K562 (cell line): ENCODE measurements around the gene SPATA45. TPM values are rescaled to one million over a fixed set of nuclear protein-coding genes. Genes with fewer than 3 reads are reported as not detected.

Source experiments
- ATAC-seq: fragments of 200-7000 bp; cut with Tn5 transposase; 3 replicates; pipeline ENCODE4 v1.9.1; 2020; ENCODE audit warnings: moderate library complexity
- BruUV-seq: library from RNA; stranded (reverse); fragments of 400-500 nt; replicated peaks from 2 replicates; lab custom pipeline; 2021; lab: Mats Ljungman, UMichigan
- CTCF ChIA-PET: fragments of 300-600 bp; formaldehyde crosslinking; extraction: SDS; loops from one replicate; lab custom pipeline; 2021; ENCODE audit warnings: low intra/inter-chr PET ratio; lab: Yijun Ruan, JAX
- POLR2A ChIA-PET: fragments of 300-600, 350-650 bp; sonication (Branson Sonifier 250); formaldehyde crosslinking; extraction: SDS; loops from one replicate; lab custom pipeline; 2021; ENCODE audit warnings: antibody characterized with exemption, inconsistent platforms; lab: Yijun Ruan, JAX
- DNase-seq, 4 experiments: peaks; one replicate each; pipeline versions ENCODE4 v3.0.0 to v3.0.0-alpha.2; 2011 to 2018; ENCODE audit warnings: low spot score in 3 of 4, mixed read lengths in 3 of 4; ENCODE audit errors: extremely low read depth in 1 of 4
- FAIRE-seq: peaks from 2 replicates; lab custom pipeline; 2011; peaks lifted over from hg19 to GRCh38; lab: Jason Lieb, UNC
- H2AFZ ChIP-seq: 2 replicates; pipeline ENCODE4 v1.6.0; 2011; ENCODE audit warnings: low read depth, low read length, control low read depth, inconsistent platforms
- H3K27ac ChIP-seq: fragments of 200-600 bp; 3 replicates; pipeline ENCODE4 v1.8.0; 2011; ENCODE audit warnings: low read depth, mild to moderate bottlenecking, control low read depth, inconsistent platforms, low read length, moderate library complexity, mixed read lengths; ENCODE audit errors: extremely low read depth
- H3K27me3 ChIP-seq, 2 experiments: fragments of 300-600 bp in 1 of 2; 2 replicates in 1 of 2; 3 replicates in 1 of 2; pipeline versions ENCODE4 v1.6.0 to v1.8.0; 2011; ENCODE audit warnings: inconsistent platforms in 2 of 2, low read length in 2 of 2, mild to moderate bottlenecking in 1 of 2, mixed read lengths in 1 of 2, moderate library complexity in 1 of 2; ENCODE audit not compliant: control insufficient read depth in 2 of 2, insufficient read depth in 2 of 2
- H3K36me3 ChIP-seq: fragments of 300-600 bp; 3 replicates; pipeline ENCODE4 v1.8.0; 2011; ENCODE audit warnings: mild to moderate bottlenecking, low read length, inconsistent platforms; ENCODE audit not compliant: control insufficient read depth, insufficient read depth
- H3K4me1 ChIP-seq, 2 experiments: fragments of 200-600 bp in 1 of 2; replicated peaks in 1 of 2; 2 replicates in 1 of 2; 3 replicates in 1 of 2; pipeline versions ENCODE4 v1.5.1 to v1.8.0; 2011; ENCODE audit warnings: inconsistent platforms in 2 of 2, low read length in 2 of 2, mild to moderate bottlenecking in 1 of 2, mixed read lengths in 1 of 2, moderate library complexity in 1 of 2; ENCODE audit not compliant: control insufficient read depth in 2 of 2, insufficient read depth in 2 of 2
- H3K4me2 ChIP-seq: 2 replicates; pipeline ENCODE4 v1.6.1; 2011; ENCODE audit warnings: low read length, control low read depth, inconsistent platforms, mixed read lengths; ENCODE audit not compliant: insufficient read depth
- H3K4me3 ChIP-seq: fragments of 200-600 bp; sonication (generic), shearing (Covaris generic); 2 replicates; pipeline ENCODE4 v1.5.1; 2016; ENCODE audit warnings: control low read depth, inconsistent platforms
- H3K79me2 ChIP-seq: fragments of 200-600 bp; 3 replicates; pipeline ENCODE4 v1.8.0; 2011; ENCODE audit warnings: low read length, inconsistent platforms; ENCODE audit not compliant: control insufficient read depth, insufficient read depth
- H3K9ac ChIP-seq, 2 experiments: 2 replicates each; pipeline versions ENCODE4 v1.6.0 to v1.6.1; 2011; ENCODE audit warnings: low read depth in 2 of 2, low read length in 2 of 2, control low read depth in 1 of 2, inconsistent platforms in 1 of 2, mild to moderate bottlenecking in 1 of 2, mixed read lengths in 1 of 2; ENCODE audit not compliant: insufficient read depth in 1 of 2
- H3K9me1 ChIP-seq: one replicate; pipeline ENCODE4 v1.6.0; 2011; ENCODE audit warnings: inconsistent platforms, mild to moderate bottlenecking, low read length, moderate library complexity; ENCODE audit not compliant: control insufficient read depth, insufficient read depth
- H3K9me3 ChIP-seq: replicated peaks from 2 replicates; pipeline ENCODE4 v1.5.1; 2011; ENCODE audit warnings: low read depth, low read length, inconsistent platforms; ENCODE audit not compliant: control insufficient read depth, insufficient read depth
- H4K20me1 ChIP-seq: replicated peaks from 2 replicates; pipeline ENCODE4 v1.6.1; 2011; ENCODE audit warnings: low read length, inconsistent platforms, mixed read lengths; ENCODE audit not compliant: control insufficient read depth, insufficient read depth
- ILK ChIP-seq: fragments of 450-650 bp; IDR thresholded peaks from 2 replicates; pipeline ENCODE4 v1.6.1; 2016; ENCODE audit warnings: missing genetic modification characterization, low read depth, mild to moderate bottlenecking, missing compliant biosample characterization, moderate library complexity, borderline replicate concordance
- MXD1 ChIP-seq: fragments of 250-450 bp; sonication (Bioruptor Pico); IDR thresholded peaks from 2 replicates; pipeline ENCODE4 v1.8.0; 2021; ENCODE audit warnings: borderline replicate concordance, mild to moderate bottlenecking, moderate library complexity; ENCODE audit not compliant: poor library complexity, severe bottlenecking
- MYBL2 ChIP-seq, 2 experiments: fragments of 450-650 bp in 1 of 2; sonication (generic) in 1 of 2; formaldehyde crosslinking in 1 of 2; IDR thresholded peaks; 2 replicates each; pipeline versions ENCODE4 v1.6.1 to v1.8.1; 2017 to 2022; ENCODE audit warnings: borderline replicate concordance in 1 of 2, inconsistent platforms in 1 of 2, low read depth in 1 of 2, mild to moderate bottlenecking in 1 of 2, missing genetic modification reagents in 1 of 2, moderate library complexity in 1 of 2
- NBN ChIP-seq: fragments of 450-650 bp; IDR thresholded peaks from 2 replicates; pipeline ENCODE4 v1.6.1; 2016; ENCODE audit warnings: low read depth, mild to moderate bottlenecking
- NCOA6 ChIP-seq: fragments of 450-650 bp; IDR thresholded peaks from 2 replicates; pipeline ENCODE4 v1.6.1; 2017; ENCODE audit warnings: mild to moderate bottlenecking
- PPARD ChIP-seq: fragments of 250-450 bp; sonication (Bioruptor Pico); IDR thresholded peaks from 2 replicates; pipeline ENCODE4 v1.8.0; 2022; ENCODE audit warnings: inconsistent platforms, mild to moderate bottlenecking, moderate library complexity
- SREBF2 ChIP-seq: sonication (generic); formaldehyde crosslinking; IDR thresholded peaks from 2 replicates; pipeline ENCODE4 v1.4.0; 2020; ENCODE audit warnings: mild to moderate bottlenecking, missing genetic modification reagents
- ZNF12 ChIP-seq: sonication (generic); formaldehyde crosslinking; IDR thresholded peaks from 2 replicates; pipeline ENCODE4 v1.4.0; 2020; ENCODE audit warnings: mild to moderate bottlenecking, missing genetic modification reagents
- ZNF780A ChIP-seq: fragments of 250-450 bp; sonication (Bioruptor Pico); IDR thresholded peaks from 2 replicates; pipeline ENCODE4 v1.5.0; 2021; ENCODE audit warnings: mild to moderate bottlenecking
- WGBS: fragments of 100-300 bp; shearing (Covaris generic); methylation state at CpG from one replicate; pipeline ENCODE4 v1.1.6; 2016; ENCODE audit warnings: low coverage, mixed read lengths; ENCODE audit not compliant: insufficient coverage; ENCODE audit errors: missing lambda C conversion rate; 5-methylcytosine and 5-hydroxymethylcytosine counted together
- in situ Hi-C: fragments of 300-500 bp; cut with MboI; formaldehyde crosslinking; loops from 4 replicates; pipeline ENCODE4 v1.15.0; 2018; ENCODE audit warnings: inconsistent platforms, mixed read lengths
- intact Hi-C: fragments of 100-400 bp; cut with micrococcal nuclease; formaldehyde crosslinking; loops from 2 replicates; pipeline ENCODE4 v1.14.2; 2022
- polyA plus RNA-seq, 8 experiments: library from polyadenylated mRNA; depleted of rRNA in 4 of 8; stranded (reverse) in 5 of 8; unstranded in 3 of 8; fragments of >200 nt; fragmentation: Nextera tagmentation in 2 of 8; fragmentation: Illumina TruSeq in 1 of 8; extraction: Ambion mirVana in 2 of 8; extraction: Trizol in 1 of 8; gene quantifications; 2 replicates each; pipeline versions ENCODE4 v1.2.1 to v1.2.3, GENCODE V29; 2011 to 2014; ENCODE audit warnings: inconsistent platforms in 1 of 8, missing spikeins in 1 of 8
- total RNA-seq, 7 experiments: library from RNA; depleted of rRNA in 6 of 7; stranded (reverse); fragments of >200 nt in 6 of 7; fragmentation: Illumina TruSeq in 2 of 7; extraction: Trizol in 2 of 7; gene quantifications; 2 replicates each; pipeline versions ENCODE4 v1.2.1 to v1.2.3, GENCODE V29; 2011 to 2021; ENCODE audit warnings: low replicate concordance in 1 of 7

The SPATA45 gene
- total and polyA plus RNA-seq, 9 of the 15 experiments (the other 6 are each of a cell fraction or from before 2014, with no cell fraction given) = 0.18 TPM; not detected in 8

GRCh38 chr1:212824201-212824600 is 23.2 kb downstream of the SPATA45 start:
- ChIA-PET CTCF (no interaction called here), POLR2A (no interaction called here)
- Histone ChIP-seq H2AFZ (no peak overlapping the region), H3K36me3 (no peaks in the 10 kb centered on the region), H3K4me1 (no peaks in the 10 kb centered on the region), H3K27ac (no peak overlapping the region), H3K9me3 (peaks cover 9% of the 10 kb centered on the region), H3K9me1 (no peaks in the 10 kb centered on the region), H3K9ac (no peak overlapping the region), H4K20me1 (no peaks in the 10 kb centered on the region), H3K4me2 (no peak overlapping the region), H3K27me3 (0 out of 5 replicates have a peak, but pooled peaks cover 0 to 4% of the 10 kb centered on the region in 2 experiments), H3K4me3 (no peak overlapping the region), H3K79me2 (no peaks in the 10 kb centered on the region)
- in situ Hi-C loops = no loop called here
- no TSS peak for BruUV-seq
- no peak for FAIRE-seq
- intact Hi-C loops = no loop called here
- DNase-seq = no peak
- WGBS = 40% methylated on average over 15 of the region's 16 CpGs
- ATAC-seq = no peak
- TF ChIP-seq PPARD (CRISPR knock-in tag) (no peak), ILK (tag) (no peak), SREBF2 (no peak), ZNF780A (no peak)
- TF ChIP-seq, all 486 proteins: peak for 0

- no peak for DNase-seq
- in situ Hi-C loops = no loop called here
These were observed 24.5 kb downstream of the SPATA45 start for GRCh38 chr1:212822956-212823355.

More at GRCh38 chr1:212822956-212823355, 24.5 kb downstream of the SPATA45 start:
- Histone ChIP-seq H2AFZ (no peak overlapping the region), H3K9ac (no peak overlapping the region), H4K20me1 (no peaks in the 10 kb centered on the region), H3K79me2 (no peaks in the 10 kb centered on the region), H3K9me3 (peaks cover 9% of the 10 kb centered on the region), H3K9me1 (no peaks in the 10 kb centered on the region), H3K4me3 (no peak overlapping the region), H3K4me2 (no peak overlapping the region), H3K27me3 (0 out of 5 replicates have a peak, but pooled peaks cover 0 to 4% of the 10 kb centered on the region in 2 experiments), H3K4me1 (no peaks in the 10 kb centered on the region), H3K36me3 (no peaks in the 10 kb centered on the region), H3K27ac (no peak overlapping the region)
- CTCF ChIA-PET = no interaction called here
- FAIRE-seq (no peak), ATAC-seq (no peak)
- POLR2A ChIA-PET = interaction anchor here (0.7 kb wide), 1 partner anchor 18 kb away, joined by 3 read pairs; no protein-coding TSS in a partner anchor
- WGBS = 31% methylated on average over 3 of the region's 3 CpGs
- intact Hi-C loops = no loop called here
- TF ChIP-seq NCOA6 (no peak), MXD1 (no peak), MYBL2 (IDR thresholded peaks at IDR 0.05; ENCODE audit: low read depth) (no peak), MYBL2 (CRISPR knock-in tag; IDR thresholded peaks at IDR 0.05; ENCODE audit: borderline replicate concordance) (no peak), NBN (no peak), ZNF12 (no peak)
- no TSS peak for BruUV-seq
